ENCODE measurements around the gene ARF1.

Gene ARF1

GRCh38 chr1:228082918-228083870 is 686 bp downstream of the ARF1 start:
- H3K4me3 ChIP-seq: peak overlapping the region; percentile 64 to 97 (median 91)
- peak overlapping the region; percentile 93 to 100 (median 99) for H3K27ac ChIP-seq

GRCh38 chr1:228083871-228084278 is 1.4 kb downstream of the ARF1 start:
- H3K4me3 ChIP-seq: peak overlapping the region; percentile 64 to 97 (median 91)
- peak overlapping the region in 20 of 21 experiments; percentile 93 to 100 (median 99) for H3K27ac ChIP-seq

- Histone ChIP-seq H3K4me3 (peak overlapping the region; percentile 64 to 97 (median 91)), H3K27ac (peak overlapping the region in 18 of 21 experiments; percentile 93 to 100 (median 99))
Measured at GRCh38 chr1:228084325-228084724, 1.8 kb downstream of the ARF1 start.

DNA sequence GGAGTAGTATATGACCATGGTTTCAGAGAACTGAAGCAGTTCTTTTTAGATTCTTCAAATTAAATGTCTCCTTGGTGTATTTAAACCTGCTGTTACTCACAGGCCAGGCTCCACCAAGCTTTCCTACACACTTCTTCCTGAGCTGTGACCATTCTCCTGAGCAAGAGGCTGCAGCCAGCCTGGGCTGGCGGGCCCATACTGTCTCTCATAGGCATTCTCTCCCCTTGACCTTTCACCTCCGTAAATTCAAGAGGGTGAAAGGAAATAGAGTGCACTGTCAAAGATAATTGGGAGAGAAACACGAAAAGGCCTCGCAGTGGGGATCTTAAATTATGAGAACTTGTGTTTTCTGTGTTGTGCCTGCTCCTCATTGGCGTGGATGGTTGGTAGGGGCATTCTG is 2.3 kb downstream of the ARF1 start:
- H3K27ac ChIP-seq: peak overlapping the region in 15 of 21 experiments; percentile 14 to 100 (median 46)

GRCh38 chr1:228085287-228085951 is 2.9 kb downstream of the ARF1 start:
- H3K27ac ChIP-seq: peak overlapping the region in 16 of 21 experiments; percentile 4 to 100 (median 43)
- peak overlapping the region in 2 of 7 experiments; percentile 89 to 97 for H3K4me3 ChIP-seq

More for the DNA sequence above, 2.3 kb downstream of the ARF1 start:
- peak overlapping the region in 5 of 7 experiments; percentile 64 to 97 (median 89) for H3K4me3 ChIP-seq

DNA sequence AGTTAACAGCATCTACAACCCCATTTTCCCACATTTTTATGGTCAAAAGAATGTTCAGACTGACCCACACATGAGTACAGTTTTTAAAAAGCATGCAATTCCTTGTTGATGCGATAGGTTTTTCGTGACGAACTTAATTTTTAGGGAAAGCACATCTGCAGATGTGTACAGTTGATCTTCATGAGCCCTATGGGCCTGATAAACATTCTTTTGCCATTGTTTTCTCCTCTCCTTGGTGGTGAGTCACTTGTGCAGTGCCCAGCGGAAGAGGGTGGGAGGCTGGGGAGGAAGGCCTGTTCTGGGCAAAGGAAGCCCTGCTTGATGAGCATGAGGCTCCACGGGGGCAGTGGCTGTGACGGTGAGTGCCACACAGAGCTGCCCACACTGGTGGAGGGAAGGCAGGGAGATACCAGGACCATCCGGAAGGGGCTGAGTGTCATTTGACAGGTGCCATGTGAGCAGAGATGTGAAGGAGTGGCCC is 5.3 kb downstream of the ARF1 start:
- H3K4me3 ChIP-seq: peak overlapping the region in 1 of 7 experiments; percentile 9
- H3K27ac ChIP-seq: peak overlapping the region in 17 of 21 experiments; percentile 3 to 93 (median 27)

- H3K4me3 ChIP-seq: no peak overlapping the region
- H3K27ac ChIP-seq: peak overlapping the region in 15 of 21 experiments; percentile 2 to 75 (median 24)
Measured at GRCh38 chr1:228088586-228089498, 6.3 kb downstream of the ARF1 start.

GRCh38 chr1:228089519-228090380 is 7.2 kb downstream of the ARF1 start:
- Histone ChIP-seq H3K4me3 (no peak overlapping the region), H3K27ac (peak overlapping the region in 15 of 21 experiments; percentile 2 to 75 (median 21))

- H3K27ac ChIP-seq: peak overlapping the region in 6 of 21 experiments; percentile 2 to 75 (median 24)
- H3K4me3 ChIP-seq: no peak overlapping the region
Measured at GRCh38 chr1:228090613-228091081, 8.1 kb downstream of the ARF1 start.

DNA sequence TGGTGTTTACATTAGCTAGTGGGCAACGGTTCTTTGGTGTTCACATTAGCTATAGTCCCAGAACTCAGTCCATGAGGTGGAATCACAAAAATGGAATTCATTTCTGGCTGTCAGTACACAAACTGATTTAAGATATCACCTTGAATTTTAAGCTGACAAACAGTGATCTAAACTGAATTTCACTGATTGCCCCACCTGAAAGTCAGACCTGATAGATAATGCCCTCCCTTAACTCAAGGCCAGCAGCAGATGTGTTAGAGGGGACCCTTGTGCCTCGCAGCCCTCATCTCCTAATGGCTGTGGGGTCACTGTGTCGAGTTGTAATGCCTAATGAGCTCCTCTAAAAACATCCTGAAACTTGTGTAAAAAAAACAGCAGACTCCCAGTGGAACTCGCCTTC is 8.6 kb downstream of the ARF1 start:
- Histone ChIP-seq H3K27ac (peak overlapping the region in 3 of 21 experiments; percentile 11 to 20 (median 13)), H3K4me3 (no peak overlapping the region)

- Histone ChIP-seq H3K27ac (peak overlapping the region in 4 of 21 experiments; percentile 24 to 42 (median 32)), H3K4me3 (no peak overlapping the region)
Measured at GRCh38 chr1:228092342-228093049, 10.0 kb downstream of the ARF1 start.

DNA sequence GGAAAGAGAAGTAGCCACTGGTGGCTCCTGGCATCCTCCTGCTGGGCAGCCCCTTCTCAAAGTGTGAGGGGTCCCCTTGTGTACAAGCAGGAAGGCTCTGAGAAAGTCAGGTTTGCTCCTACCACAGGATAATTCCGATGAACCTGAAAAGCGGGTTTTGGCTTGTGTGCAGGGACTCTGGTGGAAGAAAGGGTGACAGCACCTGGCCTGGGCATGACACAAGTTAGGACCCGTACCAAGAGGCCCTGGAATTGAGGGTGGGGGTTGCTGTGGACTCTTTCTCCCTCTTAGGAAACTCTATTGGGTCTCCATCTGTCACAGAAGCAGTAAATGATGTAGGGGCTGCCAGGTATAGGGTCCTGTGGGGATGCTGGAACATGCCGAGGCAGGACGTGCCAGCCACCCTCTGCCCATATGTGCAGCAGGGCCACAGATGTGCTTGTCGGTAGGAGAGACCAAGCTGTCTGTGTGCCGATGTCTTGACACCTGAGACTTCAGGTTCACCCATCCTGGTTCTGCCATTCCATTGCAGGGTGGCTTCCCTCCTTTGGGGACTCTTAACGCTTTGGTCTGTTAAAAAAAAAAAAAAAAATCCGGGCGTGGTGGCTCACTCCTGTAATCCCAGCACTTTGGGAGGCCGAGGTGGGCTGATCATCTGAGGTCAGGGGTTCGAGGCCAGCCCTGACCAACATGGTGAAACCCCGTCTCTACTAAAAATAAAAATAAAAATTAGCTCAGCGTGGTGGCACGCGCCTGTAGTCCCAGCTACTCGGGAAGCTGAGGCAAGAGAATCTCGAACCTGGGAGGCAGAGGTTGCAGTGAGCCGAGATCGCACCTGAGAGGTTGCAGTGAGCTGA is 10.8 kb downstream of the ARF1 start:
- H3K27ac ChIP-seq: peak overlapping the region in 4 of 21 experiments; percentile 24 to 42 (median 34)
- H3K4me3 ChIP-seq: no peak overlapping the region

- H3K27ac ChIP-seq: no peak overlapping the region
- no peak overlapping the region for H3K4me3 ChIP-seq
Measured at GRCh38 chr1:228094432-228095016, 12.0 kb downstream of the ARF1 start.

- Histone ChIP-seq H3K4me3 (no peak overlapping the region), H3K27ac (no peak overlapping the region)
Measured at GRCh38 chr1:228095161-228095560, 12.7 kb downstream of the ARF1 start.

DNA sequence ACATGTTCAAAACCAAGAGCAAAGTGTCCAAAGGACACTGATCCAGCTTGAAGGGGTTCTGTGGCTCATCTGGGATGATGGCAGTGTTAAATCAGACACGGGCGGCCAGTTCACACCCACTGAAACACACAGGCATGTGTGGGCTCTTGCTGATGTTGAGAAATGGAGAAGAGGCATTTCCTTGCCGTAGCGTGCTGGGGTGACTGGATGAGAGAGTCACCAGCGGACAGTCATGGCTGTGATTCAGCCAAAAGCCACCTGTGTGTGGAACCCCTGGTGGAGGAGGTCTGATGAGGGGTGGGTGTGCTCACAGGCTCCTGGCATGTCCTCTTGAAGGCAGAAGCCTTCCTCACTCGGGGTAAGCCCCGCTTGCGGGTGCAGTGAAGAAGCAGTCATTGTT is 13.4 kb downstream of the ARF1 start:
- no peak overlapping the region for H3K4me3 ChIP-seq
- no peak overlapping the region for H3K27ac ChIP-seq
